ENCODE data around the gene TPP2. TPM values are rescaled to one million over a fixed set of nuclear protein-coding genes. Genes with fewer than 3 reads are reported as not detected.

Gene TPP2
- total and polyA plus RNA-seq, 9 donors: 24.0 to 50.7 (median 33.9) TPM

DNA sequence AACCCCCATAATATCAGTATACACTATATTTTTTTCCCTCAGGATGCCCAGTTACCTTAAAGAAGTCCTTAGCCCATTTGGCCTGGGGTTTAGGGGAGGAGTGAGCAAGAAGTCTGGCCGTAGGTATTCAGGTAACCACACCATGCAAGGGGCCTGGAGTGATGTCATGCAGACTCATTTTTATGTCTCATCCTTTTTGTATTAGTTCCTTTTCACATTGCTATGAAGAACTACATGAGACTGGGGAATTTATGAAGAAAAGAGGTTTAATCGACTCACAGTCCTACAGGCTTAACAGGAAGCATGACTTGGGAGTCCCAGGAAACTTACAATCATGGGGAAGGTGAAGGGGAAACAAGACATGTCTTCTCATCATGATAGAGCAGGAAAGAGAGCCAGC is 12.2 kb downstream of the TPP2 start:
- DNase-seq: no peak
- Histone ChIP-seq H3K27me3 (no peaks in the 10 kb centered on the region), H3K4me1 (ENCODE audit: insufficient read depth) (no peaks in the 10 kb centered on the region), H3K36me3 (no peaks in the 10 kb centered on the region), H3K4me3 (no peak overlapping the region), H3K9me3 (no peaks in the 10 kb centered on the region), H3K27ac (no peak overlapping the region)
- TF ChIP-seq, protein P1, sequence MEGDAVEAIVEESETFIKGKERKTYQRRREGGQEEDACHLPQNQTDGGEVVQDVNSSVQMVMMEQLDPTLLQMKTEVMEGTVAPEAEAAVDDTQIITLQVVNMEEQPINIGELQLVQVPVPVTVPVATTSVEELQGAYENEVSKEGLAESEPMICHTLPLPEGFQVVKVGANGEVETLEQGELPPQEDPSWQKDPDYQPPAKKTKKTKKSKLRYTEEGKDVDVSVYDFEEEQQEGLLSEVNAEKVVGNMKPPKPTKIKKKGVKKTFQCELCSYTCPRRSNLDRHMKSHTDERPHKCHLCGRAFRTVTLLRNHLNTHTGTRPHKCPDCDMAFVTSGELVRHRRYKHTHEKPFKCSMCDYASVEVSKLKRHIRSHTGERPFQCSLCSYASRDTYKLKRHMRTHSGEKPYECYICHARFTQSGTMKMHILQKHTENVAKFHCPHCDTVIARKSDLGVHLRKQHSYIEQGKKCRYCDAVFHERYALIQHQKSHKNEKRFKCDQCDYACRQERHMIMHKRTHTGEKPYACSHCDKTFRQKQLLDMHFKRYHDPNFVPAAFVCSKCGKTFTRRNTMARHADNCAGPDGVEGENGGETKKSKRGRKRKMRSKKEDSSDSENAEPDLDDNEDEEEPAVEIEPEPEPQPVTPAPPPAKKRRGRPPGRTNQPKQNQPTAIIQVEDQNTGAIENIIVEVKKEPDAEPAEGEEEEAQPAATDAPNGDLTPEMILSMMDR (IDR thresholded peaks at IDR 0.05): no peak
- no peak for TF ChIP-seq EP300 (IDR thresholded peaks at IDR 0.05)
- intact Hi-C loops (cut with DNase I): no loop called here
- WGBS, 3 donors: 93 to 98% (median 98%) methylated on average over 2 of the region's 2 CpGs

DNA sequence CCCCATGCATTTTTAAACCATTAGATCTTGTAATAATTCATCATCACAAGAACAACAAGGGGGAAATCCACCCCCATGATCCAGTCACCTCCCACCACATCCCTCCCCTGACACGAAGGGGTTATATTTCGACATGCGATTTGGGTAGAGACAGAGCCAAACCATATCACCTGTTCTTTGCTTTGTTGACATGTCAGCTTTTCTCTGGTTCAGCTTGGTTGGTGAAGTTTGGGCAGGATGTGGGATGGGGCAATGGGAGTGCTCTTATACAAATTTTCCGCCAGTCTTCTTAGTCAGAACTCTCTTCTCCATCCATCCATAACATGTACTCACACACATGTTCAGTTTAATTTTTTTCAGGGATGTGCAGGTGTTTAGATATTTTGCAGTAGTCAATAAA is 12.9 kb downstream of the TPP2 start:
- H3K4me3 ChIP-seq: no peak overlapping the region
- no peaks in the 10 kb centered on the region for H3K36me3 ChIP-seq
- intact Hi-C loops (cut with DNase I): no loop called here
- no peaks in the 10 kb centered on the region for H3K27me3 ChIP-seq
- 93 to 98% (median 95%) methylated on average over 4 of the region's 4 CpGs for WGBS, 3 donors
- TF ChIP-seq POLR2A (IDR thresholded peaks at IDR 0.05): no peak
- no peak for TF ChIP-seq EP300 (IDR thresholded peaks at IDR 0.05)
- TF ChIP-seq, protein P1 (IDR thresholded peaks at IDR 0.05): no peak
- no peaks in the 10 kb centered on the region for H3K9me3 ChIP-seq
- DNase-seq: no peak
- no peaks in the 10 kb centered on the region for H3K4me1 ChIP-seq (ENCODE audit: insufficient read depth)
- H3K27ac ChIP-seq: no peak overlapping the region

DNA sequence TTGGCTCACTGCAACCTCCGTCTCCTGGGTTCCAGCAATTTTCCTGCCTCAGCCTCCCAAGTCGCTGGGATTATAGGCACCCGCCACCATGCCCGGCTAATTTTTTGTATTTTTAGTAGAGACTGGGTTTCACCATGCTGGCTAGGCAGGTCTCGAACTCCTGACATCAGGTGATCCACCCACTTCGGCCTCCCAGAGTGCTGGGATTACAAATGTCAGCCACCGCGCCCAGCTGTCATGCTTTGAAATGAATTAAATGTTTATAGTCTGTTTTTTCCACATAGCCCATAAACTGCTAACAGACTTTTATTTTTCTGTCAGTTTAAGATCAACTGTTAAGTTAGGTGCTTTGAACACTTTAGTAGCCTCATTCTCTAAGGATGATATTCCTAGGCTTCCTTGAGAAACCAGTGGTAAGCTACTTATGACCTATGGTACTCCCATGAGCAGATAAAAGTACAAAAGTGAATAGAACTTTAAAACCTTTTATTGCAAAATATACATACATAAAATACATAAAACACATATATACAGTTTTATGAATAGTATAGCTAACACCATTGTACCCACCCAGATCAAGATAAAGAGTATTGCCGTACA is 13.6 kb downstream of the TPP2 start:
- intact Hi-C loops (cut with DNase I): no loop called here
- no peak overlapping the region for H3K4me3 ChIP-seq
- H3K27me3 ChIP-seq: no peaks in the 10 kb centered on the region
- no peaks in the 10 kb centered on the region for H3K9me3 ChIP-seq
- no peaks in the 10 kb centered on the region for H3K4me1 ChIP-seq (ENCODE audit: insufficient read depth)
- no peaks in the 10 kb centered on the region for H3K36me3 ChIP-seq
- WGBS, 3 donors: 91 to 99% (median 97%) methylated on average over 9 of the region's 9 CpGs
- no peak overlapping the region for H3K27ac ChIP-seq
- TF ChIP-seq, protein P1 (IDR thresholded peaks at IDR 0.05): no peak
- TF ChIP-seq POLR2A (IDR thresholded peaks at IDR 0.05) (no peak), EP300 (IDR thresholded peaks at IDR 0.05) (no peak)
- no peak for DNase-seq

DNA sequence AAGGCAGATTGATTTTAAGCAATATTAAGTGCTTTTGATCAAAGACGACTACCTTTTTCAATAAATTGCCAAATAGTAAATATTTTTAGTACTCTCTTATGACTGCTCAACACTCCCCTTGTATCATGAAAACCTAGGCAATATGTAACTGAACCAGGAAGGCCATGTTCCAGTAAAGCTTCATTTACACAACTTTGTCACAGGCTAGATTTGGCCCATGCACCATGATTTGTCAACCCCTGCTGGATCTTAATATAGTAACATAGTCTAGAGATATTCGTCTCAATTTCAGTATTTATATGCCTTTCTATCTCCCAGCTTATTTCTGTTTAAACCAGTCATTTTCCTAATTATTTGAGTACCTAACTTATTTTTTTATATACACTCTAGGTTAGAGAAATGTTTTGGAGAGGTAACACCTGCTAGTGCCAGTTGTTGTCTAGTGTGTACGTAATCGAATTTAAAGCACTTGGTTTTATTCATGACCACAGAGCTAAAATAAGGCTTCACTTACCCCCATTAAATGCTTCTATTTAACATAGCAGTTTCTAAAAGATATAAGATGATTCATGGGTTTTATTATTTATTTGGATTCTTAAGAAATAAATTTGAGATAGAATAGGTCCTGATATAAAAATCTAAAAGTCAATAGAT is 21.0 kb downstream of the TPP2 start:
- Histone ChIP-seq H3K27me3 (no peaks in the 10 kb centered on the region), H3K4me1 (ENCODE audit: insufficient read depth) (no peaks in the 10 kb centered on the region), H3K9me3 (no peaks in the 10 kb centered on the region), H3K36me3 (no peaks in the 10 kb centered on the region), H3K4me3 (no peak overlapping the region), H3K27ac (no peak overlapping the region)
- no peak for DNase-seq
- 89 to 94% (median 92%) methylated on average over 4 of the region's 4 CpGs for WGBS, 3 donors
- intact Hi-C loops (cut with DNase I): no loop called here
- TF ChIP-seq POLR2A (IDR thresholded peaks at IDR 0.05) (no peak), EP300 (IDR thresholded peaks at IDR 0.05) (no peak)
- TF ChIP-seq, protein P1 (IDR thresholded peaks at IDR 0.05): no peak
